Thoracic aorta (tissue), 2 donors: ENCODE results near the gene EFHB. TPM values are rescaled to one million over a fixed set of nuclear protein-coding genes. Genes with fewer than 3 reads are reported as not detected.

ENCODE experiments used
- ATAC-seq: fragments of 150-250 bp; one replicate; pipeline ENCODE4 v1.8.0; 2017; ENCODE audit warnings: low read depth; ENCODE audit not compliant: insufficient number of reproducible peaks, low FRiP score
- DNase-seq: peaks from one replicate; pipeline ENCODE4 v3.0.0-alpha.2; 2020; ENCODE audit warnings: low spot score
- H3K27ac ChIP-seq, 2 donors: fragments of 200-600 bp; sonication (generic); 1 replicate in 1 of 2; 2 replicates in 1 of 2; pipeline ENCODE4 v1.5.1; 2016; ENCODE audit warnings: mild to moderate bottlenecking in 2 of 2, moderate library complexity in 2 of 2
- H3K27me3 ChIP-seq: fragments of 200-600 bp; sonication (generic); replicated peaks from 2 replicates; pipeline ENCODE4 v1.6.0; 2016; ENCODE audit warnings: mild to moderate bottlenecking; ENCODE audit not compliant: insufficient read depth
- H3K36me3 ChIP-seq: fragments of 200-600 bp; sonication (generic); one replicate; pipeline ENCODE4 v1.5.1; 2016
- H3K4me1 ChIP-seq, 2 donors: fragments of 200-600 bp; sonication (generic); 1 replicate in 1 of 2; 2 replicates in 1 of 2; pipeline versions ENCODE4 v1.5.1 to v1.6.0; 2016; ENCODE audit warnings: low read depth in 2 of 2, mild to moderate bottlenecking in 1 of 2; ENCODE audit not compliant: control insufficient read depth in 1 of 2
- H3K4me3 ChIP-seq: fragments of 200-600 bp; sonication (generic); 2 replicates; pipeline ENCODE4 v1.5.1; 2016; ENCODE audit warnings: mild to moderate bottlenecking
- H3K9me3 ChIP-seq: fragments of 200-600 bp; sonication (generic); 2 replicates; pipeline ENCODE4 v1.5.1; 2016
- CTCF ChIP-seq: fragments of 200-600 bp; sonication (generic); IDR thresholded peaks from one replicate; pipeline ENCODE4 v1.5.1; 2019; ENCODE audit warnings: antibody characterized with exemption
- total RNA-seq, 2 donors: library from RNA; depleted of rRNA; stranded (reverse); fragments of >200 nt; gene quantifications; one replicate each; pipeline versions ENCODE4 v1.1.0 to v1.2.3, GENCODE V29; 2016

EFHB gene
- total RNA-seq, 2 donors from 2014 or later, result 0.41 to 0.42 TPM

DNA sequence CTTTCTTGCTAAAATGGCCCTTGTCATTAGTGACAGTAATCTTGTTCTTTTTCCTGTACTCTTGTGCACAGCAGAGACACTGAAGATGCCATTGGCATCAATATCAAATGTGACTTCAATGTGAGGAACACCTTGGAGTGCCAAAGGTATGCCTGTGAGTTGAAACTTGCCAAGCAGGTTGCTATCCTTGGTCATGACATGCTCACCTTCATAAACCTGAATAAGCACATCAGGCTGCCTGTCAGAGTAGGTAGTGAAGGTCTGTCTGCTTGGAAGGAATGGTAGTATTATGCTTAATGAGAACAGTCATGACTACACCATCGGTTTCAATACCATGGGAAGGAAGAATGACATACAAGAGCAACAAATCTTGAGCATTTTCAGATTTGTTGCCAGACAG lies 6.6 kb upstream of the EFHB start:
- no peaks in the 10 kb centered on the region for H3K4me1 ChIP-seq
- TF ChIP-seq CTCF, result no peak
- H3K27ac ChIP-seq, result no peak overlapping the region
- H3K36me3 ChIP-seq, result no peaks in the 10 kb centered on the region
- DNase-seq, result no peak
- H3K27me3 ChIP-seq, result no peaks in the 10 kb centered on the region
- no peak for ATAC-seq
- H3K9me3 ChIP-seq, result no peaks in the 10 kb centered on the region
- H3K4me3 ChIP-seq, result no peak overlapping the region

DNA sequence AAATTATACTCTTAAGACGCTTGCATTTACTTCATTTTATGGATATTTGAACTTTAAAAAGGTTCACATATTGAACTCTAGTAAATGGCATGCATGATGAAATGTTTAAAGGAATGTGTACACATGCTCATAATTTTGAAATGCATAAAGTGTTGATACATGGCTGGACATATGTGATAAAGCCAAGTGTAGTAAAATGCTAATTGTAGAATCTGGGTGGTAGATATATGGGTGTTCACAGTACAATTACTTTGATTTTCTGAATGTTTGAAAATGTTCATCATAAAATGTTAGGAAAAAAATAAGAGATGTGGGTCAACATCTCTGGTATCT lies 4.2 kb upstream of the EFHB start:
- H3K27me3 ChIP-seq, result no peaks in the 10 kb centered on the region
- no peaks in the 10 kb centered on the region for H3K4me1 ChIP-seq
- no peak overlapping the region for H3K27ac ChIP-seq
- no peak overlapping the region for H3K4me3 ChIP-seq
- no peak for TF ChIP-seq CTCF
- ATAC-seq, result no peak
- no peaks in the 10 kb centered on the region for H3K9me3 ChIP-seq
- H3K36me3 ChIP-seq, result no peaks in the 10 kb centered on the region
- DNase-seq, result no peak

GRCh38 chr3:19937459-19938294 lies 3.7 kb upstream of the EFHB start:
- Histone ChIP-seq H3K4me3 (no peak overlapping the region), H3K36me3 (no peaks in the 10 kb centered on the region), H3K27me3 (no peaks in the 10 kb centered on the region), H3K27ac (no peak overlapping the region), H3K9me3 (no peaks in the 10 kb centered on the region), H3K4me1 (no peaks in the 10 kb centered on the region)
- DNase-seq (no peak), ATAC-seq (no peak)
- TF ChIP-seq CTCF, result no peak

- DNase-seq (no peak), ATAC-seq (no peak)
These were observed 1.6 kb downstream of the EFHB start for GRCh38 chr3:19932422-19932821.

DNA sequence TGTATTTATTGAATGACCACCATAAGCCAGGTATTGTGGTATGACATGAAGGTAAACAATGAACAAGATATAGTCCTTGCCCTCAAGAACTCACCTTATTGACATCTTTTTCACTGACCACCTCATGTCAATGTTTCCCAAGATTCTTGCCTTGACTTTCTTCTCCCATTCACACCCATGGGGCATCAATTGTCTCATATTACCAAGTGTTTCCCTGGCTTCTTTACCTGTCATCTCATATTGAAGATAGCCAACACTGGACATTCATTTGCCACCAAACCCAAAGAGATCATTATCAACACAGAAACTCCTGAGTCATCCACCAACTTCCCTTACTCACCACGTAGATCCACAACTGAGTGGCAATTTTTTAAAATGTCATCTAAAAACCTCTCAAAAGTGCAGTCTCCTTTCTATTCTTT lies 2.2 kb downstream of the EFHB start:
- ATAC-seq (no peak), DNase-seq (no peak)
- Histone ChIP-seq H3K27me3 (no peaks in the 10 kb centered on the region), H3K9me3 (no peaks in the 10 kb centered on the region), H3K4me1 (no peaks in the 10 kb centered on the region), H3K27ac (no peak overlapping the region), H3K36me3 (no peaks in the 10 kb centered on the region), H3K4me3 (no peak overlapping the region)
- no peak for TF ChIP-seq CTCF

More at GRCh38 chr3:19932422-19932821, 1.6 kb downstream of the EFHB start:
- no peaks in the 10 kb centered on the region for H3K36me3 ChIP-seq
- no peak for TF ChIP-seq CTCF
- H3K4me3 ChIP-seq, result no peak overlapping the region
- H3K4me1 ChIP-seq, result no peaks in the 10 kb centered on the region
- H3K9me3 ChIP-seq, result no peaks in the 10 kb centered on the region
- H3K27ac ChIP-seq, result no peak overlapping the region
- no peaks in the 10 kb centered on the region for H3K27me3 ChIP-seq
